ENCODE measurements around the gene OR2T27.

DNA sequence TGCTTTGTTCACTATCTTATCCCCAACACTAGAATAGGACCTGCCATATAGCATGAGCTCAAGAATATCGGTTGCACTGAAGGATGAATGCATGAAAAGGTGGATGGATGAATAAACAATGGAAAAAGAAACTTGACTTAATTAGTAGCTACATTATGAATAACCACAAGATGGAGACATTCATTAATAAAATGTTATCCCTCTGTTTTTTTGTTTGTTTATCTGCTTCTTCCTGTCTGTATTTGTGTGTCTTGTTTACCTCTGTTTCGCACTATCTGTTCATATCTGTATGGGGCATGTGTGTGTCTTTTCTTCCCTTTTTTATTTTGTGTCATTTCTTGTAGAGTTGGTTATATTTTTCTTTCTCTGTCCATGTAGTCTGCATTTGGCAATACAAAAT lies 48.3 kb upstream of the OR2T27 start:
- TF ChIP-seq, protein P1, sequence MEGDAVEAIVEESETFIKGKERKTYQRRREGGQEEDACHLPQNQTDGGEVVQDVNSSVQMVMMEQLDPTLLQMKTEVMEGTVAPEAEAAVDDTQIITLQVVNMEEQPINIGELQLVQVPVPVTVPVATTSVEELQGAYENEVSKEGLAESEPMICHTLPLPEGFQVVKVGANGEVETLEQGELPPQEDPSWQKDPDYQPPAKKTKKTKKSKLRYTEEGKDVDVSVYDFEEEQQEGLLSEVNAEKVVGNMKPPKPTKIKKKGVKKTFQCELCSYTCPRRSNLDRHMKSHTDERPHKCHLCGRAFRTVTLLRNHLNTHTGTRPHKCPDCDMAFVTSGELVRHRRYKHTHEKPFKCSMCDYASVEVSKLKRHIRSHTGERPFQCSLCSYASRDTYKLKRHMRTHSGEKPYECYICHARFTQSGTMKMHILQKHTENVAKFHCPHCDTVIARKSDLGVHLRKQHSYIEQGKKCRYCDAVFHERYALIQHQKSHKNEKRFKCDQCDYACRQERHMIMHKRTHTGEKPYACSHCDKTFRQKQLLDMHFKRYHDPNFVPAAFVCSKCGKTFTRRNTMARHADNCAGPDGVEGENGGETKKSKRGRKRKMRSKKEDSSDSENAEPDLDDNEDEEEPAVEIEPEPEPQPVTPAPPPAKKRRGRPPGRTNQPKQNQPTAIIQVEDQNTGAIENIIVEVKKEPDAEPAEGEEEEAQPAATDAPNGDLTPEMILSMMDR (IDR thresholded peaks at IDR 0.05; ENCODE audit: insufficient read depth, low read depth, low read length), result no peak
- TF ChIP-seq EZH2 (IDR thresholded peaks at IDR 0.05; ENCODE audit: insufficient read depth, low read length), result no peak
